B cell (primary cell): ENCODE data around the gene MTFR1L. TPM values are rescaled to one million over a fixed set of nuclear protein-coding genes. Genes with fewer than 3 reads are reported as not detected.

Experiments used
- ATAC-seq: fragments of 200-7000 bp; cut with Tn5 transposase; one replicate; pipeline ENCODE4 v1.10.0; 2021; ENCODE audit warnings: low read depth, mild to moderate bottlenecking, moderate number of reproducible peaks, moderate library complexity
- CTCF ChIA-PET: fragments of 350-600 bp; sonication (Branson Sonifier 250); formaldehyde crosslinking; loops from one replicate; lab custom pipeline; 2021; ENCODE audit warnings: antibody characterized with exemption, inconsistent platforms; lab: Charles Lee
- POLR2A ChIA-PET: fragments of 350-600 bp; sonication (Branson Sonifier 250); formaldehyde crosslinking; loops from one replicate; lab custom pipeline; 2021; ENCODE audit warnings: antibody characterized with exemption; lab: Charles Lee
- DNase-seq: peaks from one replicate; pipeline ENCODE4 v3.0.0; 2013
- H2AFZ ChIP-seq: 2 replicates; pipeline ENCODE4 v1.6.1; 2012; ENCODE audit warnings: mild to moderate bottlenecking, low read depth, low read length; ENCODE audit not compliant: insufficient read depth, poor library complexity, severe bottlenecking
- H3K27ac ChIP-seq, 2 donors: 1 replicate in 1 of 2; 2 replicates in 1 of 2; pipeline ENCODE4 v1.5.1; 2012 to 2013; ENCODE audit warnings: low read length in 2 of 2, mild to moderate bottlenecking in 2 of 2, moderate library complexity in 1 of 2
- H3K27me3 ChIP-seq, 4 experiments: fragments of 200-600 bp in 1 of 4; sonication (generic) in 1 of 4; replicated peaks in 1 of 4; 1 replicate in 2 of 4; 2 replicates in 2 of 4; pipeline versions ENCODE4 v1.6.1 to v1.7.0; 2013 to 2016; ENCODE audit warnings: low read length in 3 of 4, mild to moderate bottlenecking in 2 of 4, mixed read lengths in 1 of 4, moderate library complexity in 1 of 4; ENCODE audit not compliant: insufficient read depth in 4 of 4, control insufficient read depth in 3 of 4; ENCODE audit errors: control extremely low read depth in 1 of 4
- H3K36me3 ChIP-seq, 2 experiments: replicated peaks in 1 of 2; 1 replicate in 1 of 2; 2 replicates in 1 of 2; pipeline versions ENCODE4 v1.6.1 to v1.7.1; 2013; ENCODE audit warnings: low read length in 1 of 2; ENCODE audit not compliant: insufficient read depth in 2 of 2, control insufficient read depth in 1 of 2; ENCODE audit errors: control extremely low read depth in 1 of 2, extremely low read depth in 1 of 2
- H3K4me1 ChIP-seq, 2 donors: fragments of 200-600 bp in 1 of 2; sonication (generic) in 1 of 2; 1 replicate in 1 of 2; 2 replicates in 1 of 2; pipeline versions ENCODE4 v1.5.1 to v1.6.1; 2013 to 2017; ENCODE audit warnings: low read length in 2 of 2; ENCODE audit not compliant: control insufficient read depth in 2 of 2, insufficient read depth in 2 of 2
- H3K4me2 ChIP-seq: replicated peaks from 2 replicates; pipeline ENCODE3; 2012; ENCODE audit warnings: mild to moderate bottlenecking, low read depth, low read length; ENCODE audit not compliant: poor library complexity, severe bottlenecking
- H3K4me3 ChIP-seq, 5 experiments: fragments of 200-600 bp in 1 of 5; sonication (generic) in 1 of 5; 1 replicate in 3 of 5; 2 replicates in 2 of 5; pipeline versions ENCODE4 v1.5.1 to v1.7.0; 2011 to 2016; ENCODE audit warnings: low read length in 4 of 5, mild to moderate bottlenecking in 4 of 5, low read depth in 2 of 5, control low read depth in 1 of 5, moderate library complexity in 1 of 5; ENCODE audit not compliant: insufficient read depth in 1 of 5; ENCODE audit errors: control extremely low read depth in 1 of 5, extremely low read depth in 1 of 5
- H3K79me2 ChIP-seq: fragments of 200-600 bp; sonication (generic); one replicate; pipeline ENCODE4 v1.6.0; 2016; ENCODE audit warnings: low read length; ENCODE audit not compliant: control insufficient read depth, insufficient read depth
- H3K9ac ChIP-seq: fragments of 200-600 bp; sonication (generic); 2 replicates; pipeline ENCODE4 v1.6.1; 2017; ENCODE audit warnings: mild to moderate bottlenecking, low read length, moderate library complexity
- H3K9me3 ChIP-seq, 3 donors: one replicate each; pipeline versions ENCODE4 v1.6.1 to v1.7.1; 2013; ENCODE audit warnings: low read length in 2 of 3; ENCODE audit not compliant: control insufficient read depth in 2 of 3, insufficient read depth in 1 of 3; ENCODE audit errors: control extremely low read depth in 1 of 3
- H4K20me1 ChIP-seq: 2 replicates; pipeline ENCODE4 v1.6.0; 2012; ENCODE audit warnings: mild to moderate bottlenecking, low read length; ENCODE audit not compliant: insufficient read depth, control insufficient read depth, poor library complexity, severe bottlenecking
- H3K27ac Mint-ChIP-seq: one replicate; pipeline ENCODE4 v1.8.0; 2021; ENCODE audit warnings: mixed read lengths
- H3K27me3 Mint-ChIP-seq: one replicate; pipeline ENCODE4 v1.8.0; 2021; ENCODE audit warnings: mixed read lengths
- H3K4me1 Mint-ChIP-seq: one replicate; pipeline ENCODE4 v1.8.0; 2021; ENCODE audit warnings: mixed read lengths
- H3K4me3 Mint-ChIP-seq: one replicate; pipeline ENCODE4 v1.8.0; 2021; ENCODE audit warnings: mixed read lengths
- H3K9me3 Mint-ChIP-seq: one replicate; pipeline ENCODE4 v1.8.0; 2022; ENCODE audit warnings: mixed read lengths; ENCODE audit not compliant: insufficient read depth
- EZH2 ChIP-seq: IDR thresholded peaks from 2 replicates; pipeline ENCODE4 v1.6.1; 2012; ENCODE audit warnings: borderline replicate concordance, low read depth, mild to moderate bottlenecking, moderate library complexity, low read length; ENCODE audit not compliant: insufficient read depth, poor library complexity, severe bottlenecking
- WGBS: methylation state at CpG from one replicate; pipeline ENCODE4 v1.1.5; 2013; ENCODE audit warnings: missing lambda C conversion rate; ENCODE audit not compliant: insufficient coverage; 5-methylcytosine and 5-hydroxymethylcytosine counted together
- intact Hi-C: fragments of 100-400 bp; cut with micrococcal nuclease; formaldehyde crosslinking; loops from one replicate; pipeline ENCODE4 v1.10.0; 2022
- polyA plus RNA-seq: library from polyadenylated mRNA; depleted of rRNA; stranded (reverse); fragments of >200 nt; gene quantifications from 2 replicates; pipeline ENCODE4 v1.2.3, GENCODE V29; 2012
- total RNA-seq, 2 donors: library from RNA; stranded (reverse); fragments of 120-200 nt in 1 of 2; gene quantifications; 1 replicate in 1 of 2; 2 replicates in 1 of 2; pipeline versions ENCODE4 v1.2.3 to v1.2.4, GENCODE V29; 2013 to 2022
- TF ChIP-seq, protein P1 (sequence below): fragments of 200-600 bp; IDR thresholded peaks from one replicate; pipeline ENCODE4 v1.8.0; 2022; ENCODE audit warnings: antibody characterized with exemption, mild to moderate bottlenecking

MTFR1L gene
- total and polyA plus RNA-seq, 2 donors (not counting 1 experiment from before 2014, with no cell fraction given) = 41.5 to 44.6 TPM

DNA sequence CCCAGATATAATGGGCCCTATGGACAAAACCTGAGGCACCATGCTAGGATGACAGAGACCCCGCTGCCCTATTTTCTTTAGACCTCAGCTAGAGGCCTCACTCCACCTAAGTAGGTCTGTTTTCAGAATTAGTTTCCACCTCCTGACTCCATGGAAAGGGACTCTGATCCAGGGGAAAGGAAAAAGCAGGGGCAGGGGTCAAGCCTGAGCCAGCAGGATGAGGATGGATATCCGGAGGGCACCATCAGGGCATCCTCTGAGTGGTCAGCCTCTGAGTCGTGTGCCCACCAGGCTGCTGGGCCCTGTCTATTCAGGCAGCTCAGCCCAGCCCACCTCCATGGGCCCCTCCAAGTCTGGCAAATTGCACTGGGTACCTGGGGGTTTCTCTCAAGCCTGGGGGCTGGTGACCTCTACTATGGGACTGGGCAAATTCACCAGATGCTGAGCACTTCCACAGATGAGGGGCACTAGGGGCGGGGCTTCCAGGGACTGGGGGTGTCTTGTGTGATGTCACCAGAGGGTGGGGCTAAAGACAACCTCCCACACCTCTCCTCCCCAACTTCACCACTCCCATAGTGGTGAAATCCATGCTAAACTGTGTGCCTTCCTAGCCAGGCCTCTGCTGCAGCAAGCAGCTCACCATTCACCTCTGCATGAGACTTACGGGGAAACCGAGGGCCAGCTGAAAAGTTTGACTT is 50.3 kb downstream of the MTFR1L start:
- CTCF ChIA-PET = interaction anchor here (1.2 kb wide), 1 partner anchor 13 kb away, joined by 4 read pairs; no protein-coding TSS in a partner anchor

DNA sequence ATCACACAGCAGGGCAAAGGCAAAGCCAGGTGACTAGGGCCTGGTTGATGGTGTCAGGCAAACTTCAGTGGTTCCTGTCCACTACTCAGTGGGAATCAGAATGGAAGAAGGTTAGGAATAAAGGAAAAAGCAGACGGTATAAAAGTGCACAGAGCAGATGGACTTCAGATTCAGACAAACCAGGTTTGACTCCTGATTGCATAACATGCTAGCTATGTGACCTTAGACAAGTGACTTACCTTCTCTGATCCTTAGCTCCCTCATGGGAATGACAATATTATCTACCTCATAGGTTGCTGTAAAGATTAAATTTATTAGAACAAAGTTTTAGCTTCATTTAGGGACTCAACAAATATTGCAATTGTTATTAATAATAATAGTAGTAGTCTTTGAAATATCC is 50.9 kb downstream of the MTFR1L start:
- Histone ChIP-seq H3K27me3 (no peaks in the 10 kb centered on the region), H3K9me3 (no peaks in the 10 kb centered on the region), H3K36me3 (no peaks in the 10 kb centered on the region), H3K4me3 (no peak overlapping the region), H3K9ac (no peak overlapping the region), H2AFZ (no peak overlapping the region), H4K20me1 (no peaks in the 10 kb centered on the region), H3K79me2 (no peaks in the 10 kb centered on the region), H3K27ac (no peak overlapping the region), H3K4me2 (no peak overlapping the region), H3K4me1 (peaks cover 21 to 34% of the 10 kb centered on the region in 2 donors)
- no peaks in the 10 kb centered on the region for H3K9me3 Mint-ChIP-seq
- no peak overlapping the region for H3K4me3 Mint-ChIP-seq
- 100% methylated on average over 1 of the region's 1 CpG for WGBS
- TF ChIP-seq, protein P1, sequence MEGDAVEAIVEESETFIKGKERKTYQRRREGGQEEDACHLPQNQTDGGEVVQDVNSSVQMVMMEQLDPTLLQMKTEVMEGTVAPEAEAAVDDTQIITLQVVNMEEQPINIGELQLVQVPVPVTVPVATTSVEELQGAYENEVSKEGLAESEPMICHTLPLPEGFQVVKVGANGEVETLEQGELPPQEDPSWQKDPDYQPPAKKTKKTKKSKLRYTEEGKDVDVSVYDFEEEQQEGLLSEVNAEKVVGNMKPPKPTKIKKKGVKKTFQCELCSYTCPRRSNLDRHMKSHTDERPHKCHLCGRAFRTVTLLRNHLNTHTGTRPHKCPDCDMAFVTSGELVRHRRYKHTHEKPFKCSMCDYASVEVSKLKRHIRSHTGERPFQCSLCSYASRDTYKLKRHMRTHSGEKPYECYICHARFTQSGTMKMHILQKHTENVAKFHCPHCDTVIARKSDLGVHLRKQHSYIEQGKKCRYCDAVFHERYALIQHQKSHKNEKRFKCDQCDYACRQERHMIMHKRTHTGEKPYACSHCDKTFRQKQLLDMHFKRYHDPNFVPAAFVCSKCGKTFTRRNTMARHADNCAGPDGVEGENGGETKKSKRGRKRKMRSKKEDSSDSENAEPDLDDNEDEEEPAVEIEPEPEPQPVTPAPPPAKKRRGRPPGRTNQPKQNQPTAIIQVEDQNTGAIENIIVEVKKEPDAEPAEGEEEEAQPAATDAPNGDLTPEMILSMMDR = no peak
- no peak for TF ChIP-seq EZH2
- H3K4me1 Mint-ChIP-seq = peaks cover 17% of the 10 kb centered on the region
- intact Hi-C loops = no loop called here
- no peaks in the 10 kb centered on the region for H3K27me3 Mint-ChIP-seq
- no peak overlapping the region for H3K27ac Mint-ChIP-seq
- POLR2A ChIA-PET = interaction anchor here (0.6 kb wide), 1 partner anchor 101 kb away, joined by 5 read pairs; no protein-coding TSS in a partner anchor
- CTCF ChIA-PET = interaction anchor here (1.2 kb wide), 1 partner anchor 13 kb away, joined by 4 read pairs; no protein-coding TSS in a partner anchor
- ATAC-seq (no peak), DNase-seq (no peak)

More for the DNA sequence above, 50.3 kb downstream of the MTFR1L start:
- intact Hi-C loops = no loop called here
- no peak overlapping the region for H3K4me3 Mint-ChIP-seq
- ATAC-seq (no peak), DNase-seq (no peak)
- Histone ChIP-seq H3K79me2 (no peaks in the 10 kb centered on the region), H3K27ac (no peak overlapping the region), H3K36me3 (no peaks in the 10 kb centered on the region), H3K9me3 (no peaks in the 10 kb centered on the region), H3K9ac (no peak overlapping the region), H2AFZ (no peak overlapping the region), H4K20me1 (no peaks in the 10 kb centered on the region), H3K4me2 (no peak overlapping the region), H3K27me3 (no peaks in the 10 kb centered on the region), H3K4me1 (peaks cover 20 to 33% of the 10 kb centered on the region in 2 donors), H3K4me3 (no peak overlapping the region)
- POLR2A ChIA-PET = no interaction called here
- no peaks in the 10 kb centered on the region for H3K9me3 Mint-ChIP-seq
- TF ChIP-seq EZH2 = no peak
- TF ChIP-seq, protein P1 = no peak
- H3K27ac Mint-ChIP-seq = no peak overlapping the region
- 86% methylated on average over 2 of the region's 6 CpGs for WGBS
- H3K27me3 Mint-ChIP-seq = no peaks in the 10 kb centered on the region
- H3K4me1 Mint-ChIP-seq = peaks cover 16% of the 10 kb centered on the region
